ENCODE results near the gene EPHA8.

EPHA8 gene

GRCh38 chr1:22584970-22585369, 21.7 kb downstream of the EPHA8 start:
- no peak for TF ChIP-seq BHLHE40 (IDR thresholded peaks at IDR 0.05; ENCODE audit: borderline replicate concordance)
- TF ChIP-seq SP1 (IDR thresholded peaks at IDR 0.05) = no peak
- no peak for TF ChIP-seq FOXA1 (IDR thresholded peaks at IDR 0.05)
- no peak for TF ChIP-seq NFRKB (IDR thresholded peaks at IDR 0.05)
- no peak for TF ChIP-seq LEF1 (IDR thresholded peaks at IDR 0.05; ENCODE audit: borderline replicate concordance)
- no peak for TF ChIP-seq CTBP1 (IDR thresholded peaks at IDR 0.05; ENCODE audit: borderline replicate concordance)
- no peak for TF ChIP-seq TARDBP (IDR thresholded peaks at IDR 0.05)
- no peak for TF ChIP-seq L3MBTL2 (conservative IDR thresholded peaks at IDR 0.05)
- TF ChIP-seq ZNF384 (IDR thresholded peaks at IDR 0.05) = no peak
- DNase-seq (ENCODE audit: extremely low spot score) = no peak
- ChIA-PET CTCF (no interaction called here), POLR2A (no interaction called here)

GRCh38 chr1:22585471-22585870, 22.2 kb downstream of the EPHA8 start:
- TF ChIP-seq LEF1 (IDR thresholded peaks at IDR 0.05; ENCODE audit: borderline replicate concordance) (no peak), NFRKB (IDR thresholded peaks at IDR 0.05) (no peak)
- ChIA-PET CTCF (no interaction called here), POLR2A (no interaction called here)
- no peak for DNase-seq (ENCODE audit: extremely low spot score)

- DNase-seq (ENCODE audit: extremely low spot score) = no peak
- CTCF ChIA-PET = no interaction called here
- TF ChIP-seq SP1 (IDR thresholded peaks at IDR 0.05) (no peak), FOXM1 (IDR thresholded peaks at IDR 0.05; ENCODE audit: borderline replicate concordance) (no peak), LEF1 (IDR thresholded peaks at IDR 0.05; ENCODE audit: borderline replicate concordance) (no peak), SUZ12 (IDR thresholded peaks at IDR 0.05) (no peak), FOXA1 (IDR thresholded peaks at IDR 0.05) (no peak)
- POLR2A ChIA-PET = no interaction called here
Measured at GRCh38 chr1:22586356-22587130, 23.3 kb downstream of the EPHA8 start.

- POLR2A ChIA-PET = no interaction called here
- DNase-seq (ENCODE audit: extremely low spot score) = no peak
- CTCF ChIA-PET = no interaction called here
- TF ChIP-seq ELF4 (IDR thresholded peaks at IDR 0.05) (no peak), CTBP1 (IDR thresholded peaks at IDR 0.05; ENCODE audit: borderline replicate concordance) (no peak), FOXA1 (IDR thresholded peaks at IDR 0.05) (no peak), TARDBP (IDR thresholded peaks at IDR 0.05) (no peak)
Measured at GRCh38 chr1:22587247-22587646, 24.0 kb downstream of the EPHA8 start.

DNA sequence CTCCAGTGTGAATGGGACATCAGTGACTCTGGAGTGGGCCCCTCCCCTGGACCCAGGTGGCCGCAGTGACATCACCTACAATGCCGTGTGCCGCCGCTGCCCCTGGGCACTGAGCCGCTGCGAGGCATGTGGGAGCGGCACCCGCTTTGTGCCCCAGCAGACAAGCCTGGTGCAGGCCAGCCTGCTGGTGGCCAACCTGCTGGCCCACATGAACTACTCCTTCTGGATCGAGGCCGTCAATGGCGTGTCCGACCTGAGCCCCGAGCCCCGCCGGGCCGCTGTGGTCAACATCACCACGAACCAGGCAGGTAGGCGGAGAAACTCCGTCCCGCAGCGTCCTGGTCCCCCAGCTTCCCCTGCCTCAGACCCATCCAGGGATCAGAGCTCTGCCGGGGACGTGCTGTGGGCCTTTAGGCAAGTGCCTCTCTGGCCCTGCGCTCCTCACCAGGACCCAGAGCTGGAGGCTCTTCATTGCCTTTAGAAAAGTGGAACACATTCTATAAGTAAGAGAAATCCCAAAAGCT, 25.7 kb downstream of the EPHA8 start:
- ChIA-PET CTCF (no interaction called here), POLR2A (no interaction called here)
- no peak for DNase-seq (ENCODE audit: extremely low spot score)

GRCh38 chr1:22591576-22591975, 28.3 kb downstream of the EPHA8 start:
- CTCF ChIA-PET = no interaction called here
- POLR2A ChIA-PET = no interaction called here
- no peak for TF ChIP-seq ARNT (IDR thresholded peaks at IDR 0.05)
- no peak for DNase-seq (ENCODE audit: extremely low spot score)

More for the DNA sequence above, 25.7 kb downstream of the EPHA8 start:
- no peak for TF ChIP-seq HDGF (IDR thresholded peaks at IDR 0.05; ENCODE audit: borderline replicate concordance)

DNA sequence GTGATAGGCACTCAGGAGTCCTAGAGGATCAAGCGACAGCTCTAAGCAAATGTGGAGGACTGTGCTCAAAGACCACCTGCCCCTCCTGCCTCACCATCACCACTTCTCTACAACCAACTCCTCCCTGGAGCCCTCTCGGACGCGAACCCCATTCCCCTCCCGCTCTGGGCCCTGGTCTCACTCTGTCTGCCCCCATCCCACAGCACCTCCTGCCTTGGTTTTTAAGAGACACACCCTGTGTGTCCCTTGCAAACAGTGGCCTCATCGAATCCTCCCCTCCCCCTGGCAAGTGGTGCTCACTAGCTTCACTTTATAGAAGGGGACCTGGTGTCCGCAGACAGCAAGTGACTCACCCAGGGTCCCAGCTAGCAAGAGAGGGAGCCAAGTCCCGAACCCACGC, 28.8 kb downstream of the EPHA8 start:
- no peak for TF ChIP-seq ARNT (IDR thresholded peaks at IDR 0.05)
- no peak for TF ChIP-seq NFRKB (IDR thresholded peaks at IDR 0.05)
- no peak for TF ChIP-seq ZNF384 (IDR thresholded peaks at IDR 0.05)
- TF ChIP-seq FOXK2 (IDR thresholded peaks at IDR 0.05) = no peak
- no peak for TF ChIP-seq SUZ12 (IDR thresholded peaks at IDR 0.05)
- TF ChIP-seq BHLHE40 (IDR thresholded peaks at IDR 0.05; ENCODE audit: borderline replicate concordance) = no peak
- TF ChIP-seq CTBP1 (IDR thresholded peaks at IDR 0.05; ENCODE audit: borderline replicate concordance) = no peak
- TF ChIP-seq SP1 (IDR thresholded peaks at IDR 0.05) = no peak
- TF ChIP-seq TARDBP (IDR thresholded peaks at IDR 0.05) = no peak
- no peak for TF ChIP-seq FOXA1 (IDR thresholded peaks at IDR 0.05)
- CTCF ChIA-PET = no interaction called here
- POLR2A ChIA-PET = no interaction called here
- DNase-seq (ENCODE audit: extremely low spot score) = no peak

DNA sequence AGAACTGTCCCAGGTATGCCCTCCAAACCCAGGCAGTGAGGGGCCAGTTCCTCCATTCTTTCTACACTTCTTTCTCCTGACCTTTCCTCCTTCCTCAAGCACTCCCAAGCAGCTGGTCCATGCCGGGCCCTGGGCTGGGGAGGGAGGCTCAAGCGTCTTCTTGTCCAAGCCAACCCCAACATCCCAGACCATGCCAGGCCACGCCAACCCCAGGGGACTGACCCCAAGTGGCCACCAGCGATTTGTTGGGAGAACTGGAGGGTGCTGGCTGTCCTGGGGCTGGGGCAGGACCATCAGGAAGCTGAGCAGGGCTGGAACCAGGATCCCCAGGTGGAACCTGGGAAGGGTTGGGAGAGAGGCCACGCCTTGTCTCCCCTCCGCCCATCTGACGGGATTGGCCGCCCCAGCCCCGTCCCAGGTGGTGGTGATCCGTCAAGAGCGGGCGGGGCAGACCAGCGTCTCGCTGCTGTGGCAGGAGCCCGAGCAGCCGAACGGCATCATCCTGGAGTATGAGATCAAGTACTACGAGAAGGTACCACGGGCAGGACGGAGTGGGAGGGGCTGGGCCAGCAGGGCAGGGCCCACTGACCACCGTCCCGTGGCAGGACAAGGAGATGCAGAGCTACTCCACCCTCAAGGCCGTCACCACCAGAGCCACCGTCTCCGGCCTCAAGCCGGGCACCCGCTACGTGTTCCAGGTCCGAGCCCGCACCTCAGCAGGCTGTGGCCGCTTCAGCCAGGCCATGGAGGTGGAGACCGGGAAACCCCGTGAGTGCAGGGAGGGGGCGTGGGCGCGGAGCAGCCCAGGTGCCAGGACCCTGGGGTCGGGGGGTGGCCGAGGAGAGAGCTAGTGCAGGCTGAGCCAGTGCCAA, 29.9 kb downstream of the EPHA8 start:
- TF ChIP-seq CTBP1 (IDR thresholded peaks at IDR 0.05; ENCODE audit: borderline replicate concordance) = no peak
- TF ChIP-seq LEF1 (IDR thresholded peaks at IDR 0.05; ENCODE audit: borderline replicate concordance) = no peak
- TF ChIP-seq, protein P1, sequence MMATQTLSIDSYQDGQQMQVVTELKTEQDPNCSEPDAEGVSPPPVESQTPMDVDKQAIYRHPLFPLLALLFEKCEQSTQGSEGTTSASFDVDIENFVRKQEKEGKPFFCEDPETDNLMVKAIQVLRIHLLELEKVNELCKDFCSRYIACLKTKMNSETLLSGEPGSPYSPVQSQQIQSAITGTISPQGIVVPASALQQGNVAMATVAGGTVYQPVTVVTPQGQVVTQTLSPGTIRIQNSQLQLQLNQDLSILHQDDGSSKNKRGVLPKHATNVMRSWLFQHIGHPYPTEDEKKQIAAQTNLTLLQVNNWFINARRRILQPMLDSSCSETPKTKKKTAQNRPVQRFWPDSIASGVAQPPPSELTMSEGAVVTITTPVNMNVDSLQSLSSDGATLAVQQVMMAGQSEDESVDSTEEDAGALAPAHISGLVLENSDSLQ (IDR thresholded peaks at IDR 0.05) = no peak
- no peak for TF ChIP-seq ZNF384 (IDR thresholded peaks at IDR 0.05)
- TF ChIP-seq SP1 (IDR thresholded peaks at IDR 0.05) = no peak
- TF ChIP-seq ELF4 (IDR thresholded peaks at IDR 0.05) = no peak
- no peak for TF ChIP-seq BHLHE40 (IDR thresholded peaks at IDR 0.05; ENCODE audit: borderline replicate concordance)
- ChIA-PET CTCF (no interaction called here), POLR2A (no interaction called here)
- DNase-seq (ENCODE audit: extremely low spot score) = no peak
